ENCODE measurements around the gene TNFAIP2.

Gene TNFAIP2

GRCh38 chr14:103134919-103135318 lies 11.7 kb downstream of the TNFAIP2 start:
- Histone ChIP-seq H3K79me2 (ENCODE audit: insufficient read depth, low read length) (no peaks in the 10 kb centered on the region), H3K4me2 (ENCODE audit: low read depth, low read length, poor library complexity, severe bottlenecking) (no peak overlapping the region), H3K4me3 (ENCODE audit: insufficient read depth, low read length, poor library complexity, severe bottlenecking) (no peak overlapping the region), H3K27me3 (ENCODE audit: low read length) (no peaks in the 10 kb centered on the region), H3K9ac (ENCODE audit: low read length) (no peak overlapping the region), H4K20me1 (ENCODE audit: low read depth, low read length) (no peaks in the 10 kb centered on the region), H3F3A (ENCODE audit: insufficient read depth) (no peaks in the 10 kb centered on the region), H3K9me3 (ENCODE audit: insufficient read depth, low read length) (no peaks in the 10 kb centered on the region), H2AFZ (ENCODE audit: low read depth, low read length, severe bottlenecking) (no peak overlapping the region), H3K27ac (ENCODE audit: low read depth, low read length) (no peak overlapping the region), H3K9me2 (replicated peaks; ENCODE audit: insufficient read depth, low read length) (no peaks in the 10 kb centered on the region), H3K36me3 (ENCODE audit: low read length) (no peaks in the 10 kb centered on the region)
- TF ChIP-seq EZH2phosphoT487 (conservative IDR thresholded peaks at IDR 0.05; ENCODE audit: low read length) (no peak), CTCF (IDR thresholded peaks at IDR 0.05; ENCODE audit: insufficient read depth, low read length, poor library complexity, severe bottlenecking) (no peak)

- Histone ChIP-seq H3F3A (ENCODE audit: insufficient read depth) (peaks cover 5% of the 10 kb centered on the region; the same call in 1 of the 2 replicates), H3K4me3 (ENCODE audit: insufficient read depth, low read length, poor library complexity, severe bottlenecking) (no peak overlapping the region), H3K79me2 (ENCODE audit: insufficient read depth, low read length) (no peaks in the 10 kb centered on the region), H3K36me3 (ENCODE audit: low read length) (no peaks in the 10 kb centered on the region), H2AFZ (ENCODE audit: low read depth, low read length, severe bottlenecking) (no peak overlapping the region), H4K20me1 (ENCODE audit: low read depth, low read length) (no peaks in the 10 kb centered on the region), H3K9me3 (ENCODE audit: insufficient read depth, low read length) (no peaks in the 10 kb centered on the region), H3K9me2 (replicated peaks; ENCODE audit: insufficient read depth, low read length) (no peaks in the 10 kb centered on the region), H3K9ac (ENCODE audit: low read length) (no peak overlapping the region), H3K27ac (ENCODE audit: low read depth, low read length) (no peak overlapping the region), H3K4me2 (ENCODE audit: low read depth, low read length, poor library complexity, severe bottlenecking) (no peak overlapping the region), H3K27me3 (ENCODE audit: low read length) (no peaks in the 10 kb centered on the region)
- no peak for TF ChIP-seq CTCF (IDR thresholded peaks at IDR 0.05; ENCODE audit: insufficient read depth, low read length, poor library complexity, severe bottlenecking)
- TF ChIP-seq EZH2phosphoT487 (conservative IDR thresholded peaks at IDR 0.05; ENCODE audit: low read length): no peak
Observed at GRCh38 chr14:103135333-103136260, 12.3 kb downstream of the TNFAIP2 start.

- H3F3A ChIP-seq (ENCODE audit: insufficient read depth): peaks cover 7% of the 10 kb centered on the region; the same call in 1 of the 2 replicates
- no peaks in the 10 kb centered on the region for H3K36me3 ChIP-seq (ENCODE audit: low read length)
- no peaks in the 10 kb centered on the region for H3K27me3 ChIP-seq (ENCODE audit: low read length)
- no peak overlapping the region for H3K4me2 ChIP-seq (ENCODE audit: low read depth, low read length, poor library complexity, severe bottlenecking)
- no peaks in the 10 kb centered on the region for H3K9me3 ChIP-seq (ENCODE audit: insufficient read depth, low read length)
- H4K20me1 ChIP-seq (ENCODE audit: low read depth, low read length): no peaks in the 10 kb centered on the region
- no peak overlapping the region for H3K4me3 ChIP-seq (ENCODE audit: insufficient read depth, low read length, poor library complexity, severe bottlenecking)
- TF ChIP-seq CTCF (IDR thresholded peaks at IDR 0.05; ENCODE audit: insufficient read depth, low read length, poor library complexity, severe bottlenecking) (no peak), EZH2phosphoT487 (conservative IDR thresholded peaks at IDR 0.05; ENCODE audit: low read length) (no peak)
- H3K79me2 ChIP-seq (ENCODE audit: insufficient read depth, low read length): no peaks in the 10 kb centered on the region
- no peak overlapping the region for H3K9ac ChIP-seq (ENCODE audit: low read length)
- no peaks in the 10 kb centered on the region for H3K9me2 ChIP-seq (replicated peaks; ENCODE audit: insufficient read depth, low read length)
- H2AFZ ChIP-seq (ENCODE audit: low read depth, low read length, severe bottlenecking): no peak overlapping the region
- H3K27ac ChIP-seq (ENCODE audit: low read depth, low read length): no peak overlapping the region
Observed at GRCh38 chr14:103136388-103137271, 13.4 kb downstream of the TNFAIP2 start.

All from SU-DHL-6 (cell line).